GM12878 (cell line): Measurements from ENCODE around the gene MELTF. TPM values are rescaled to one million over a fixed set of nuclear protein-coding genes. Genes with fewer than 3 reads are reported as not detected.

Experiments
- ATAC-seq: fragments of 200-7000 bp; cut with Tn5 transposase; 3 replicates; pipeline ENCODE4 v1.9.1; 2020; ENCODE audit warnings: mild to moderate bottlenecking, moderate library complexity
- BruUV-seq: library from RNA; stranded (reverse); fragments of 400-500 nt; replicated peaks from 2 replicates; lab custom pipeline; 2021; lab: Mats Ljungman, UMichigan
- CTCF ChIA-PET: fragments of 300-600 bp; sonication (Branson Sonifier 250); formaldehyde crosslinking; extraction: SDS; loops from one replicate; lab custom pipeline; 2021; ENCODE audit warnings: inconsistent platforms; lab: Yijun Ruan, JAX
- POLR2A ChIA-PET: fragments of 350-600 bp; formaldehyde crosslinking; extraction: SDS; loops from one replicate; lab custom pipeline; 2021; ENCODE audit warnings: inconsistent platforms; lab: Charles Lee
- RAD21 ChIA-PET: fragments of 300-600 bp; sonication (Branson Sonifier 250); formaldehyde crosslinking; loops from one replicate; lab custom pipeline; 2023; ENCODE audit warnings: antibody characterized with exemption; ENCODE audit not compliant: unreplicated experiment; lab: Charles Lee
- SMC1A ChIA-PET: fragments of 300-600 bp; sonication (Branson Sonifier 250); formaldehyde crosslinking; loops from one replicate; lab custom pipeline; 2023; ENCODE audit not compliant: unreplicated experiment, uncharacterized antibody; lab: Charles Lee
- DNase-seq: peaks from one replicate; pipeline ENCODE4 v3.0.0-alpha.2; 2011; ENCODE audit warnings: low read depth, low spot score
- FAIRE-seq: peaks from 3 replicates; lab custom pipeline; 2011; peaks lifted over from hg19 to GRCh38; lab: Jason Lieb, UNC
- H2AFZ ChIP-seq: 2 replicates; pipeline ENCODE4 v1.6.0; 2011; ENCODE audit warnings: low read depth, low read length, control low read depth; ENCODE audit not compliant: control insufficient read depth
- H3K27ac ChIP-seq: 2 replicates; pipeline ENCODE4 v1.5.1; 2011; ENCODE audit warnings: control low read depth; ENCODE audit not compliant: control insufficient read depth, insufficient read depth
- H3K27me3 ChIP-seq, 2 experiments: replicated peaks in 1 of 2; 2 replicates each; pipeline versions ENCODE4 v1.6.0 to v1.6.1; 2011; ENCODE audit warnings: low read length in 1 of 2; ENCODE audit not compliant: control insufficient read depth in 2 of 2, insufficient read depth in 2 of 2
- H3K36me3 ChIP-seq, 2 experiments: 2 replicates each; pipeline ENCODE4 v1.5.1; 2011; ENCODE audit warnings: low read length in 1 of 2; ENCODE audit not compliant: control insufficient read depth in 2 of 2, insufficient read depth in 2 of 2
- H3K4me1 ChIP-seq: 2 replicates; pipeline ENCODE4 v1.6.1; 2011; ENCODE audit warnings: mild to moderate bottlenecking, low read length, moderate library complexity, mixed read lengths; ENCODE audit not compliant: control insufficient read depth, insufficient read depth
- H3K4me2 ChIP-seq: 2 replicates; pipeline ENCODE4 v1.6.0; 2011; ENCODE audit warnings: control low read depth; ENCODE audit not compliant: control insufficient read depth, insufficient read depth
- H3K4me3 ChIP-seq: fragments of 200-600 bp; sonication (generic); 2 replicates; pipeline ENCODE4 v1.5.1; 2016
- H3K79me2 ChIP-seq: 2 replicates; pipeline ENCODE4 v1.6.0; 2011; ENCODE audit warnings: low read length; ENCODE audit not compliant: control insufficient read depth, insufficient read depth
- H3K9ac ChIP-seq: 2 replicates; pipeline ENCODE4 v1.8.0; 2011; ENCODE audit warnings: low read length, control low read depth, mixed read lengths; ENCODE audit not compliant: control insufficient read depth, insufficient read depth
- H3K9me3 ChIP-seq: replicated peaks from 3 replicates; pipeline ENCODE4 v1.5.1; 2011; ENCODE audit warnings: mild to moderate bottlenecking, low read length; ENCODE audit not compliant: control insufficient read depth, insufficient read depth
- H4K20me1 ChIP-seq: 2 replicates; pipeline ENCODE4 v1.6.0; 2011; ENCODE audit not compliant: control insufficient read depth, insufficient read depth
- RCOR1 ChIP-seq: conservative IDR thresholded peaks from 2 replicates; pipeline ENCODE4 v1.6.1; 2012; ENCODE audit warnings: low read depth, low read length, improper control_type of control experiment
- SUPT20H ChIP-seq: IDR thresholded peaks from 2 replicates; pipeline ENCODE4 v1.6.1; 2011; ENCODE audit warnings: low read depth, mild to moderate bottlenecking, low read length, moderate library complexity, borderline replicate concordance; ENCODE audit not compliant: control insufficient read depth
- WGBS: methylation state at CpG from one replicate; pipeline ENCODE4 v1.1.6; 2016; ENCODE audit warnings: low lambda C conversion rate; ENCODE audit not compliant: insufficient replicate concordance, insufficient coverage; ENCODE audit errors: missing lambda C conversion rate; 5-methylcytosine and 5-hydroxymethylcytosine counted together
- in situ Hi-C: fragments of 300-500 bp; cut with MboI; formaldehyde crosslinking; loops from 9 replicates; pipeline ENCODE4 v1.14.3; 2018; ENCODE audit warnings: mixed read lengths
- intact Hi-C: fragments of 100-400 bp; cut with micrococcal nuclease; formaldehyde crosslinking; loops from one replicate; pipeline ENCODE4 v1.14.2; 2022; ENCODE audit not compliant: unreplicated experiment
- polyA plus RNA-seq, 11 experiments: library from polyadenylated mRNA; depleted of rRNA in 4 of 11; unstranded in 6 of 11; stranded (reverse) in 5 of 11; fragments of >200 nt; fragmentation: Nextera tagmentation in 4 of 11; fragmentation: Illumina TruSeq in 1 of 11; extraction: Ambion mirVana in 4 of 11; extraction: Trizol in 1 of 11; gene quantifications; 1 replicate in 1 of 11; 2 replicates in 10 of 11; pipeline versions ENCODE4 v1.2.1 to v1.2.3, GENCODE V29; 2011 to 2016; ENCODE audit warnings: inconsistent platforms in 2 of 11, missing spikeins in 2 of 11, low read depth in 1 of 11
- total RNA-seq, 4 experiments: library from RNA; depleted of rRNA in 3 of 4; stranded (reverse); fragments of >200 nt in 3 of 4; fragmentation: Illumina TruSeq in 1 of 4; extraction: Trizol in 1 of 4; gene quantifications; 2 replicates each; pipeline versions ENCODE4 v1.2.1 to v1.2.3, GENCODE V29; 2013 to 2021
- TF ChIP-seq, protein P1 (sequence below): IDR thresholded peaks from 2 replicates; pipeline ENCODE4 v1.6.1; 2011; ENCODE audit warnings: low read depth, low read length, improper control_type of control experiment, borderline replicate concordance
- TF ChIP-seq, protein P2 (sequence below): fragments of 450-650 bp; formaldehyde crosslinking; IDR thresholded peaks from 2 replicates; pipeline ENCODE4 v1.4.0; 2020; ENCODE audit warnings: mild to moderate bottlenecking, moderate library complexity
- TF ChIP-seq, protein P3 (sequence below): fragments of 450-650 bp; formaldehyde crosslinking; IDR thresholded peaks from 2 replicates; pipeline ENCODE4 v1.5.0; 2022; ENCODE audit warnings: mild to moderate bottlenecking, missing genetic modification characterization
- TF ChIP-seq, protein P4 (sequence below): fragments of 450-650 bp; IDR thresholded peaks from 2 replicates; pipeline ENCODE4 v1.6.1; 2017; ENCODE audit warnings: mild to moderate bottlenecking, moderate library complexity

MELTF gene
- total and polyA plus RNA-seq, 10 of the 15 experiments (the other 5 are each of a cell fraction or from before 2014, with no cell fraction given): 0.55 to 49.1 (median 11.1) TPM

DNA sequence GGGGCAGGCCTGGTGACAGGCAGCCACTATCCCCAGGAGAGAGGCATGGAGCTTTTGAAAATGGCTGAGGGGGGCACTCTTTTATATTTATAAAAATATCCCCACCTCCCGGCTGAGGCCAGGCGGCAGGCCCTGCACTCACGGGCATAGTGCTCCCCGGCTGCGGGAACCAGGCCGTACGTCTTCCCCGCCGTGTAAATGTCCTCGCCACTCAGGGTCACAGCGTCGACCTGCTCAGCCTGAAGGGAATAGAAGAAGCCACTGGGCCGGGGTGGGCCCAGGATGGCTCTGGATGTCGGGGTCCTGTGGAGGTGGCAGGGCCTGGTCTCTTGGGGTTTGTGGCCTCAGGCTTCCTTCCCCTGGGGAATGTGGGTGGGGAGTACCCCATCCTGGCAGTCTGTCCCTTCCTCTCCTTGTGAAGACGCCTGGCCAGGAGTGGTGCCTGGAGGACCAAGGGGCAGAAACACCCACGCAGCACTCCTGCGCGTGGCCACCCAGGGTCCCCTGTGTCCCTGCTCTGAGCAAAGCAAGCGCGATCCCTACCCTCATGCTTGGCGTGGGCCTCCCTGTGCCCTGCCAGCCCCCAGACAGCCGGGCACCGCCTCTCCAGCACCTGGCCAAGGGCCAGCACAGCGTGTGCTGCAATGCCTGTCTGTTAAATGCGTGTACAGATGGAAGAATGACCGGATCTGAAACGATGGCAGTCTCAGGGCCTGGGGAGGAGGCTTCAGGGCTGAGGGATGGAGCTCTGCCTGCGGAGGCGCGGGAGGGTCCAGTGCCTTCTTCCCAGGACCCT, 18.9 kb downstream of the MELTF start:
- POLR2A ChIA-PET: no interaction called here
- SMC1A ChIA-PET: no interaction called here
- in situ Hi-C loops (no loop called here), intact Hi-C loops (no loop called here)
- H3K9ac ChIP-seq: no peak overlapping the region
- no peaks in the 10 kb centered on the region for H3K79me2 ChIP-seq
- no peaks in the 10 kb centered on the region for H3K9me3 ChIP-seq
- no TSS peak for BruUV-seq
- DNase-seq: no peak
- no peaks in the 10 kb centered on the region for H3K36me3 ChIP-seq
- H2AFZ ChIP-seq: no peak overlapping the region
- CTCF ChIA-PET: no interaction called here
- no peak for FAIRE-seq
- 72% methylated on average over 30 of the region's 30 CpGs for WGBS
- no peaks in the 10 kb centered on the region for H3K4me1 ChIP-seq
- RAD21 ChIA-PET: no interaction called here
- H3K27ac ChIP-seq: no peak overlapping the region
- H3K27me3 ChIP-seq: no peaks in the 10 kb centered on the region
- no peak overlapping the region for H3K4me2 ChIP-seq
- ATAC-seq: no peak
- H4K20me1 ChIP-seq: no peaks in the 10 kb centered on the region
- no peak overlapping the region for H3K4me3 ChIP-seq
- TF ChIP-seq, protein P1, sequence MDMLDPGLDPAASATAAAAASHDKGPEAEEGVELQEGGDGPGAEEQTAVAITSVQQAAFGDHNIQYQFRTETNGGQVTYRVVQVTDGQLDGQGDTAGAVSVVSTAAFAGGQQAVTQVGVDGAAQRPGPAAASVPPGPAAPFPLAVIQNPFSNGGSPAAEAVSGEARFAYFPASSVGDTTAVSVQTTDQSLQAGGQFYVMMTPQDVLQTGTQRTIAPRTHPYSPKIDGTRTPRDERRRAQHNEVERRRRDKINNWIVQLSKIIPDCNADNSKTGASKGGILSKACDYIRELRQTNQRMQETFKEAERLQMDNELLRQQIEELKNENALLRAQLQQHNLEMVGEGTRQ: no peak
- TF ChIP-seq, protein P2, sequence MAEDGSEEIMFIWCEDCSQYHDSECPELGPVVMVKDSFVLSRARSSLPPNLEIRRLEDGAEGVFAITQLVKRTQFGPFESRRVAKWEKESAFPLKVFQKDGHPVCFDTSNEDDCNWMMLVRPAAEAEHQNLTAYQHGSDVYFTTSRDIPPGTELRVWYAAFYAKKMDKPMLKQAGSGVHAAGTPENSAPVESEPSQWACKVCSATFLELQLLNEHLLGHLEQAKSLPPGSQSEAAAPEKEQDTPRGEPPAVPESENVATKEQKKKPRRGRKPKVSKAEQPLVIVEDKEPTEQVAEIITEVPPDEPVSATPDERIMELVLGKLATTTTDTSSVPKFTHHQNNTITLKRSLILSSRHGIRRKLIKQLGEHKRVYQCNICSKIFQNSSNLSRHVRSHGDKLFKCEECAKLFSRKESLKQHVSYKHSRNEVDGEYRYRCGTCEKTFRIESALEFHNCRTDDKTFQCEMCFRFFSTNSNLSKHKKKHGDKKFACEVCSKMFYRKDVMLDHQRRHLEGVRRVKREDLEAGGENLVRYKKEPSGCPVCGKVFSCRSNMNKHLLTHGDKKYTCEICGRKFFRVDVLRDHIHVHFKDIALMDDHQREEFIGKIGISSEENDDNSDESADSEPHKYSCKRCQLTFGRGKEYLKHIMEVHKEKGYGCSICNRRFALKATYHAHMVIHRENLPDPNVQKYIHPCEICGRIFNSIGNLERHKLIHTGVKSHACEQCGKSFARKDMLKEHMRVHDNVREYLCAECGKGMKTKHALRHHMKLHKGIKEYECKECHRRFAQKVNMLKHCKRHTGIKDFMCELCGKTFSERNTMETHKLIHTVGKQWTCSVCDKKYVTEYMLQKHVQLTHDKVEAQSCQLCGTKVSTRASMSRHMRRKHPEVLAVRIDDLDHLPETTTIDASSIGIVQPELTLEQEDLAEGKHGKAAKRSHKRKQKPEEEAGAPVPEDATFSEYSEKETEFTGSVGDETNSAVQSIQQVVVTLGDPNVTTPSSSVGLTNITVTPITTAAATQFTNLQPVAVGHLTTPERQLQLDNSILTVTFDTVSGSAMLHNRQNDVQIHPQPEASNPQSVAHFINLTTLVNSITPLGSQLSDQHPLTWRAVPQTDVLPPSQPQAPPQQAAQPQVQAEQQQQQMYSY (CRISPR knock-in tag): no peak
- TF ChIP-seq, protein P3, sequence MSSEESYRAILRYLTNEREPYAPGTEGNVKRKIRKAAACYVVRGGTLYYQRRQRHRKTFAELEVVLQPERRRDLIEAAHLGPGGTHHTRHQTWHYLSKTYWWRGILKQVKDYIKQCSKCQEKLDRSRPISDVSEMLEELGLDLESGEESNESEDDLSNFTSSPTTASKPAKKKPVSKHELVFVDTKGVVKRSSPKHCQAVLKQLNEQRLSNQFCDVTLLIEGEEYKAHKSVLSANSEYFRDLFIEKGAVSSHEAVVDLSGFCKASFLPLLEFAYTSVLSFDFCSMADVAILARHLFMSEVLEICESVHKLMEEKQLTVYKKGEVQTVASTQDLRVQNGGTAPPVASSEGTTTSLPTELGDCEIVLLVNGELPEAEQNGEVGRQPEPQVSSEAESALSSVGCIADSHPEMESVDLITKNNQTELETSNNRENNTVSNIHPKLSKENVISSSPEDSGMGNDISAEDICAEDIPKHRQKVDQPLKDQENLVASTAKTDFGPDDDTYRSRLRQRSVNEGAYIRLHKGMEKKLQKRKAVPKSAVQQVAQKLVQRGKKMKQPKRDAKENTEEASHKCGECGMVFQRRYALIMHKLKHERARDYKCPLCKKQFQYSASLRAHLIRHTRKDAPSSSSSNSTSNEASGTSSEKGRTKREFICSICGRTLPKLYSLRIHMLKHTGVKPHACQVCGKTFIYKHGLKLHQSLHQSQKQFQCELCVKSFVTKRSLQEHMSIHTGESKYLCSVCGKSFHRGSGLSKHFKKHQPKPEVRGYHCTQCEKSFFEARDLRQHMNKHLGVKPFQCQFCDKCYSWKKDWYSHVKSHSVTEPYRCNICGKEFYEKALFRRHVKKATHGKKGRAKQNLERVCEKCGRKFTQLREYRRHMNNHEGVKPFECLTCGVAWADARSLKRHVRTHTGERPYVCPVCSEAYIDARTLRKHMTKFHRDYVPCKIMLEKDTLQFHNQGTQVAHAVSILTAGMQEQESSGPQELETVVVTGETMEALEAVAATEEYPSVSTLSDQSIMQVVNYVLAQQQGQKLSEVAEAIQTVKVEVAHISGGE (CRISPR knock-in tag): no peak
- TF ChIP-seq RCOR1: no peak
- no peak for TF ChIP-seq SUPT20H
- TF ChIP-seq, protein P4, sequence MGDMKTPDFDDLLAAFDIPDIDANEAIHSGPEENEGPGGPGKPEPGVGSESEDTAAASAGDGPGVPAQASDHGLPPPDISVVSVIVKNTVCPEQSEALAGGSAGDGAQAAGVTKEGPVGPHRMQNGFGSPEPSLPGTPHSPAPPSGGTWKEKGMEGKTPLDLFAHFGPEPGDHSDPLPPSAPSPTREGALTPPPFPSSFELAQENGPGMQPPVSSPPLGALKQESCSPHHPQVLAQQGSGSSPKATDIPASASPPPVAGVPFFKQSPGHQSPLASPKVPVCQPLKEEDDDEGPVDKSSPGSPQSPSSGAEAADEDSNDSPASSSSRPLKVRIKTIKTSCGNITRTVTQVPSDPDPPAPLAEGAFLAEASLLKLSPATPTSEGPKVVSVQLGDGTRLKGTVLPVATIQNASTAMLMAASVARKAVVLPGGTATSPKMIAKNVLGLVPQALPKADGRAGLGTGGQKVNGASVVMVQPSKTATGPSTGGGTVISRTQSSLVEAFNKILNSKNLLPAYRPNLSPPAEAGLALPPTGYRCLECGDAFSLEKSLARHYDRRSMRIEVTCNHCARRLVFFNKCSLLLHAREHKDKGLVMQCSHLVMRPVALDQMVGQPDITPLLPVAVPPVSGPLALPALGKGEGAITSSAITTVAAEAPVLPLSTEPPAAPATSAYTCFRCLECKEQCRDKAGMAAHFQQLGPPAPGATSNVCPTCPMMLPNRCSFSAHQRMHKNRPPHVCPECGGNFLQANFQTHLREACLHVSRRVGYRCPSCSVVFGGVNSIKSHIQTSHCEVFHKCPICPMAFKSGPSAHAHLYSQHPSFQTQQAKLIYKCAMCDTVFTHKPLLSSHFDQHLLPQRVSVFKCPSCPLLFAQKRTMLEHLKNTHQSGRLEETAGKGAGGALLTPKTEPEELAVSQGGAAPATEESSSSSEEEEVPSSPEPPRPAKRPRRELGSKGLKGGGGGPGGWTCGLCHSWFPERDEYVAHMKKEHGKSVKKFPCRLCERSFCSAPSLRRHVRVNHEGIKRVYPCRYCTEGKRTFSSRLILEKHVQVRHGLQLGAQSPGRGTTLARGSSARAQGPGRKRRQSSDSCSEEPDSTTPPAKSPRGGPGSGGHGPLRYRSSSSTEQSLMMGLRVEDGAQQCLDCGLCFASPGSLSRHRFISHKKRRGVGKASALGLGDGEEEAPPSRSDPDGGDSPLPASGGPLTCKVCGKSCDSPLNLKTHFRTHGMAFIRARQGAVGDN: no peak
